Measurements from ENCODE around the gene RIPOR3. TPM values are rescaled to one million over a fixed set of nuclear protein-coding genes. Genes with fewer than 3 reads are reported as not detected.

Gene RIPOR3
- total RNA-seq, 4 donors from 2014 or later = 1.3 to 9.7 (median 3.3) TPM

DNA sequence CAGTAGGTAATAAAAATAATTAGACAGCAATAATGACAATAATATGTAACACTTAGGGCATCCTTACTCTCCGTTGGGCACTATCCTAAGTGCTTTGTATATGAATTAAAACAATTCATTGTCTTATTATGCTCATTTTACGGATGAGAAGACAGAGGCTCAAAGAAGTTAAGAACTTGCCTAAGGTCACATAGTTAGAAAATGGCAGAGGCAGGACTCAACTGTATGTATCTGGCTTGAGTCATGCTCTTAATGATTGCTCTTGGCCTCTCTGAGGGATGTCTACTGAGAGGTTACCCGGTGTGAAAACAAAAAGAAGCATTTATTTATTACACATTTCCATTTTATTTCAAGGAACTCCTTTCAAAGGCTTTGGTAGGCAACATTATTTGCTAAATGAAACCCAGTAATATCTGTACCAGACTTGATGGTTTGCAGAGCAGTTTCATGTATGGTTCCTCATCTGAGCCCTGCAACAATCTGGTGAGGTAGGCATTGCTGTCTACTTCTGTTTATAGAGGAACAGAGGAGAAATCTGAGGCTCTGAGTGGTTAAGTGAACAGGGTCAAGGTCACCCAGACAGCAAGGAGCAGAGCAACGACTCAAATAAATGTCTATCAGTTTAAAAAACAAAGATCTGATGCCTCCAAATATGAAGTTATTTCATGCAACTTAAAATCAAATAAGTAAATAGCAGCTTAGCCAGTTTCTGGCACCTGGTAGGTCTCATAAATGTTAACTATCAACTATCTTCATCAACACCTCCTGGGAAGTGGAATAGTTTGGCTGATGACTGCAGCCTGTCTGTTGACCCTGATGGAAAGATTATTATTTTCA lies 35.8 kb upstream of the RIPOR3 start:
- peaks cover 21 to 82% (median 39%) of the 10 kb centered on the region in 3 donors for H3K4me1 ChIP-seq
- 35 to 59% methylated on average over 4 of the region's 4 CpGs for WGBS, 2 donors

DNA sequence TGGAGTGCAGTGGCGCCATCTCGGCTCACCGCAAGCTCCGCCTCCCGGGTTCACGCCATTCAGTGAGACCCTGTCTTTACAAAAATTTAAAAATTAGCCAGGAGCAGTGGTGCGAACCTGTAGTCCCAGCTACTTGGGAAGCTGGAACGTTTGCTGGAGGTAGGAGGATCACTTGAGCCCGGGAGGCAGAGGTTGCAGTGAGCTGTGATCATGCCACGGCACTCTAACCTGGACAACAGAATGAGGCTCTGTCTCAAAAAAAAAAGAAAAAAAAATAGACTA lies 34.3 kb upstream of the RIPOR3 start:
- WGBS, 2 donors = 79 to 96% methylated on average over 8 to 10 of the region's 10 CpGs
- no peaks in the 10 kb centered on the region for H3K9me3 ChIP-seq
- peaks cover 21 to 81% (median 39%) of the 10 kb centered on the region in 3 donors for H3K4me1 ChIP-seq
- peak overlapping the region in 3 of 4 donors; percentile 57 to 73 (median 71) for H3K27ac ChIP-seq
- H3K36me3 ChIP-seq = no peaks in the 10 kb centered on the region
- no peak for DNase-seq
- no peak overlapping the region for H3K4me3 ChIP-seq
- no peak for TF ChIP-seq POLR2A (IDR thresholded peaks at IDR 0.05)
- TF ChIP-seq, protein P1, sequence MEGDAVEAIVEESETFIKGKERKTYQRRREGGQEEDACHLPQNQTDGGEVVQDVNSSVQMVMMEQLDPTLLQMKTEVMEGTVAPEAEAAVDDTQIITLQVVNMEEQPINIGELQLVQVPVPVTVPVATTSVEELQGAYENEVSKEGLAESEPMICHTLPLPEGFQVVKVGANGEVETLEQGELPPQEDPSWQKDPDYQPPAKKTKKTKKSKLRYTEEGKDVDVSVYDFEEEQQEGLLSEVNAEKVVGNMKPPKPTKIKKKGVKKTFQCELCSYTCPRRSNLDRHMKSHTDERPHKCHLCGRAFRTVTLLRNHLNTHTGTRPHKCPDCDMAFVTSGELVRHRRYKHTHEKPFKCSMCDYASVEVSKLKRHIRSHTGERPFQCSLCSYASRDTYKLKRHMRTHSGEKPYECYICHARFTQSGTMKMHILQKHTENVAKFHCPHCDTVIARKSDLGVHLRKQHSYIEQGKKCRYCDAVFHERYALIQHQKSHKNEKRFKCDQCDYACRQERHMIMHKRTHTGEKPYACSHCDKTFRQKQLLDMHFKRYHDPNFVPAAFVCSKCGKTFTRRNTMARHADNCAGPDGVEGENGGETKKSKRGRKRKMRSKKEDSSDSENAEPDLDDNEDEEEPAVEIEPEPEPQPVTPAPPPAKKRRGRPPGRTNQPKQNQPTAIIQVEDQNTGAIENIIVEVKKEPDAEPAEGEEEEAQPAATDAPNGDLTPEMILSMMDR (IDR thresholded peaks at IDR 0.05) = no peak
- H3K27me3 ChIP-seq = no peaks in the 10 kb centered on the region
- intact Hi-C loops (cut with DNase I) = no loop called here

More for the DNA sequence above, 35.8 kb upstream of the RIPOR3 start:
- TF ChIP-seq POLR2A (IDR thresholded peaks at IDR 0.05) = no peak
- TF ChIP-seq, protein P1 (IDR thresholded peaks at IDR 0.05) = no peak
- DNase-seq = no peak
- Histone ChIP-seq H3K9me3 (no peaks in the 10 kb centered on the region), H3K27ac (peak overlapping the region in 3 of 4 donors; percentile 52 to 92 (median 86)), H3K27me3 (no peaks in the 10 kb centered on the region), H3K36me3 (no peaks in the 10 kb centered on the region), H3K4me3 (no peak overlapping the region)
- intact Hi-C loops (cut with DNase I) = no loop called here

DNA sequence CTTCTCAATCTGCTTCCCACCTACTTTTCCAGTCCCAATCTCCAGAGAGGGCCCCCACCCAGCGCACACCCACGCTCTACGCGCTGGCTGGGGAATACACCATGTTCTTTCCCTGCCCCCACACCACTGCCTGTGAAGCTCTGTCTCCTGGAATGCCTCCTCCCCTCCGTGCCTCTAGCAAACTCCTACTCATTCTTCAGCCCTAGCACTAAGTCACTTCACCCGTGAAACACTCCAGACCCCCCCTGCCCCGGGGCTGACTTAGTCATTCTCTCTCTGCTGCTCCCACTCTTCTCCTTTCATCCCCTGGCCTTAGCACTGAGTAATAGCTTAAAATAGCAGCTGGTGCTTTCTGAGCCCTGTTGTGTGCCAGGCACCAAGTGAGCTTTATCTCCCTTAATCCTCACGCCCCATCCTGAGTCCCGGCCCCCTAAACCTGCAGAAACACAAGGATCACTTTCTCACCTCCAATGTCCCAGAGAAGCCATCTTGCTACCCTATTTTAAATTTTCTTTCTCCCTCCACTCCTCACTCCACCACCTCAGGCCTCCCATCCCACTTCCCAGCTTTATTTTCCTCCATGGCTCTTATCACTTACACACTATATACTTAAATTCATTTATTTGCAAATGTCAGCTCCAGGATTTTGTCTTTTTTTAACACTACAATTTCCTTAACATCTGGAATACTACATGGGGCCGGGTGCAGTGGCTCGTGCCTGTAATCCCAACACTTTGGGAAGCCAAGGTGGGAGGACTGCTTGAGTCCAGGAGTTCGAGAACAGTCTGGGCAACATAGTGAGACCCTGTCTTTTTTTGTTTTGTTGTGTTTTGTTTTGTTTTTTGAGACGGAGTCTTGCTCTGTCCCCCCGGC lies 33.7 kb upstream of the RIPOR3 start:
- H3K9me3 ChIP-seq = no peaks in the 10 kb centered on the region
- whole genome bisulfite sequencing, 2 donors = 39 to 42% methylated on average over 14 of the region's 14 CpGs
- H3K4me3 ChIP-seq = no peak overlapping the region
- DNase-seq = no peak
- no peak for TF ChIP-seq POLR2A (IDR thresholded peaks at IDR 0.05)
- TF ChIP-seq, protein P1 (IDR thresholded peaks at IDR 0.05) = no peak
- intact Hi-C loops (cut with DNase I) = no loop called here
- H3K27me3 ChIP-seq = no peaks in the 10 kb centered on the region
- no peaks in the 10 kb centered on the region for H3K36me3 ChIP-seq
- H3K27ac ChIP-seq = peak overlapping the region; percentile 57 to 80 (median 72)
- H3K4me1 ChIP-seq = peaks cover 20 to 75% (median 33%) of the 10 kb centered on the region in 3 donors

DNA sequence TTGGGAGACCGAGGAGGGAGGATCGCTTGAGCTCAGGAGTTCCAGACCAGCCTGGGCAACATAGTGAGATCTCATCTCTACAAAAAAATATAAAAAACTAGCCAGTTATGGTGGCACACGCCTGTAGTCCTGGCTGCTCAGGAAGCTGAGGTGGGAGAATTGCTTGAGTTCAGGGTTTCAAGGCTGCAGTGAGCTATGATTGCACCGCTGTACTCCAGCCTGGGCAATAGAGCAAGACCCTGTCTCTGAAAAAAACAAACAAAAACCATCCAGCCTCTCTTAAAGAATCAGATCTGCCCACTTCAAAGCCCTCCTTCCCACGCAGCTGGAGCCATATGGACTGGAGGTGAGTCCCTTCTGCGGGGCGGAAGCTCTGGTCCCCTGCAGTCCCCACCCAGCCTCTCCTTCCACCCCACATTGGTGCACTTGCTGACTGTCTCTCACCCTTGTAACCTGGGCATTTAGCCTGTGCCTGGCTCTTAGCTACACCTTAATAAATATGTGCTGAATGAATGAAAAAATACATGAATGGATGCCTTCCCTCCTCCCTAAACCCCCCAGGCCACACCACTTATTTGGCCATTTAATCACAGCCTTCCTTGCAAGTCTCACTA lies 32.9 kb upstream of the RIPOR3 start:
- H3K36me3 ChIP-seq = no peaks in the 10 kb centered on the region
- H3K27ac ChIP-seq = peak overlapping the region; percentile 57 to 80 (median 72)
- H3K4me1 ChIP-seq = peaks cover 12 to 66% (median 26%) of the 10 kb centered on the region in 3 donors
- no peak for DNase-seq
- no peak overlapping the region for H3K4me3 ChIP-seq
- WGBS, 2 donors = 62 to 71% methylated on average over 7 of the region's 7 CpGs
- H3K9me3 ChIP-seq = no peaks in the 10 kb centered on the region
- intact Hi-C loops (cut with DNase I) = no loop called here
- TF ChIP-seq POLR2A (IDR thresholded peaks at IDR 0.05) = no peak
- TF ChIP-seq, protein P1 (IDR thresholded peaks at IDR 0.05) = no peak
- no peaks in the 10 kb centered on the region for H3K27me3 ChIP-seq
